HepG2 (cell line): ENCODE data around the gene ANKRD40CL. TPM values are rescaled to one million over a fixed set of nuclear protein-coding genes. Genes with fewer than 3 reads are reported as not detected.

Experiments used
- CC2D1A ChIP-seq: sonication (generic); formaldehyde crosslinking; IDR thresholded peaks from 2 replicates; pipeline ENCODE4 v1.8.1; 2023; ENCODE audit warnings: mild to moderate bottlenecking, missing genetic modification reagents
- ELF3 ChIP-seq: IDR thresholded peaks from 2 replicates; pipeline ENCODE4 v1.6.1; 2016; ENCODE audit warnings: missing genetic modification reagents, missing compliant biosample characterization
- ESRRA ChIP-seq: sonication (generic); formaldehyde crosslinking; IDR thresholded peaks from 2 replicates; pipeline ENCODE4 v1.5.1; 2020; ENCODE audit warnings: mild to moderate bottlenecking, low read depth, missing genetic modification reagents
- FOXO4 ChIP-seq: sonication (generic); formaldehyde crosslinking; conservative IDR thresholded peaks from 2 replicates; pipeline ENCODE4 v1.8.1; 2023; ENCODE audit warnings: missing genetic modification reagents
- HDAC1 ChIP-seq: sonication (generic); formaldehyde crosslinking; IDR thresholded peaks from 2 replicates; pipeline ENCODE4 v1.5.1; 2020; ENCODE audit warnings: mild to moderate bottlenecking, missing genetic modification reagents
- KDM2A ChIP-seq: sonication (generic); formaldehyde crosslinking; IDR thresholded peaks from 2 replicates; pipeline ENCODE4 v1.4.0; 2020; ENCODE audit warnings: low read depth, missing genetic modification reagents, borderline replicate concordance
- KIAA2018 ChIP-seq: sonication (generic); formaldehyde crosslinking; IDR thresholded peaks from 2 replicates; pipeline ENCODE4 v1.5.0; 2020; ENCODE audit warnings: mild to moderate bottlenecking, missing genetic modification reagents, borderline replicate concordance
- LCORL ChIP-seq, 2 experiments: fragments of 450-650 bp in 1 of 2; sonication (generic) in 1 of 2; formaldehyde crosslinking in 1 of 2; IDR thresholded peaks; 2 replicates each; pipeline versions ENCODE4 v1.5.0 to v1.6.1; 2017 to 2020; ENCODE audit warnings: antibody characterized with exemption in 1 of 2, missing genetic modification reagents in 1 of 2
- NRL ChIP-seq: sonication (generic); formaldehyde crosslinking; IDR thresholded peaks from 2 replicates; pipeline ENCODE4 v1.5.0; 2020; ENCODE audit warnings: missing genetic modification reagents, mild to moderate bottlenecking, moderate library complexity, borderline replicate concordance
- PHF20 ChIP-seq: sonication (generic); formaldehyde crosslinking; IDR thresholded peaks from 2 replicates; pipeline ENCODE4 v1.5.0; 2020; ENCODE audit warnings: mild to moderate bottlenecking, missing genetic modification reagents
- PHF21A ChIP-seq: sonication (generic); formaldehyde crosslinking; IDR thresholded peaks from 2 replicates; pipeline ENCODE4 v1.5.0; 2020; ENCODE audit warnings: mild to moderate bottlenecking, missing genetic modification reagents
- TBX2 ChIP-seq: sonication (generic); formaldehyde crosslinking; IDR thresholded peaks from 2 replicates; pipeline ENCODE4 v1.5.0; 2020; ENCODE audit warnings: missing genetic modification reagents, mild to moderate bottlenecking, borderline replicate concordance
- TFDP1 ChIP-seq: IDR thresholded peaks from 2 replicates; pipeline ENCODE4 v1.6.1; 2016; ENCODE audit warnings: missing compliant biosample characterization, missing genetic modification reagents, borderline replicate concordance
- ZFP37 ChIP-seq: sonication (generic); formaldehyde crosslinking; IDR thresholded peaks from 2 replicates; pipeline ENCODE4 v1.4.0; 2020; ENCODE audit warnings: missing genetic modification reagents, borderline replicate concordance
- ZNF552 ChIP-seq: sonication (generic); formaldehyde crosslinking; IDR thresholded peaks from 2 replicates; pipeline ENCODE4 v1.9.0; 2022; ENCODE audit warnings: missing genetic modification reagents, mild to moderate bottlenecking, borderline replicate concordance
- ZNF775 ChIP-seq: sonication (generic); formaldehyde crosslinking; IDR thresholded peaks from 2 replicates; pipeline ENCODE4 v1.4.0; 2020; ENCODE audit warnings: missing genetic modification reagents, mild to moderate bottlenecking, moderate library complexity, borderline replicate concordance
- ZSCAN22 ChIP-seq: sonication (generic); formaldehyde crosslinking; IDR thresholded peaks from 2 replicates; pipeline ENCODE4 v1.4.0; 2020; ENCODE audit warnings: mild to moderate bottlenecking, missing genetic modification reagents
- polyA plus RNA-seq, 8 experiments: library from polyadenylated mRNA; depleted of rRNA in 3 of 8; stranded (reverse) in 7 of 8; unstranded in 1 of 8; fragments of >200 nt; fragmentation: Illumina TruSeq in 4 of 8; extraction: Trizol in 4 of 8; gene quantifications; 2 replicates each; pipeline versions ENCODE4 v1.2.1 to v1.2.3, GENCODE V29; 2011 to 2016; ENCODE audit warnings: low read depth in 4 of 8, missing spikeins in 1 of 8, mixed read lengths in 1 of 8; ENCODE audit not compliant: insufficient read depth in 1 of 8
- total RNA-seq, 5 experiments: library from RNA; depleted of rRNA; stranded (reverse); fragments of >200 nt; fragmentation: Illumina TruSeq; extraction: Trizol; gene quantifications; 2 replicates each; pipeline ENCODE4 v1.2.3, GENCODE V29; 2016; ENCODE audit warnings: low read depth in 1 of 5

Gene ANKRD40CL
- total and polyA plus RNA-seq, 2 of the 13 experiments (the other 11 are each of a cell fraction or from before 2014, with no cell fraction given) = 0.03 to 0.11 TPM

GRCh38 chr17:50768346-50768761, 1.0 kb upstream of the ANKRD40CL start (continued):
- TF ChIP-seq TBX2 (CRISPR knock-in tag) = no peak
- TF ChIP-seq PHF21A = peak; percentile 31; the same call in 1 of the 2 replicates
- TF ChIP-seq ESRRA (CRISPR knock-in tag) = no peak
- no peak for TF ChIP-seq TFDP1 (CRISPR knock-in tag)
- no peak for TF ChIP-seq CC2D1A (CRISPR knock-in tag)
- TF ChIP-seq LCORL (IDR thresholded peaks at IDR 0.05) = no peak
- TF ChIP-seq LCORL (CRISPR knock-in tag; IDR thresholded peaks at IDR 0.05) = 0 out of 2 replicates have a peak, but pooled peaks have one; percentile 55
- TF ChIP-seq FOXO4 (CRISPR knock-in tag) = 0 out of 2 replicates have a peak, but pooled peaks have one; percentile 76
- TF ChIP-seq KIAA2018 (CRISPR knock-in tag) = no peak
- TF ChIP-seq ZSCAN22 = no peak
- TF ChIP-seq KDM2A (CRISPR knock-in tag) = no peak
- TF ChIP-seq HDAC1 (CRISPR knock-in tag) = peak; percentile 38; the same call in 1 of the 2 replicates
- peak; percentile 90 for TF ChIP-seq ELF3
- TF ChIP-seq ZNF775 (CRISPR knock-in tag) = no peak
- TF ChIP-seq NRL = peak; percentile 63
- TF ChIP-seq PHF20 (CRISPR knock-in tag) = no peak
- TF ChIP-seq ZFP37 (CRISPR knock-in tag) = no peak
- no peak for TF ChIP-seq ZNF552 (CRISPR knock-in tag)
